GM11168 (cell line): ENCODE measurements around the gene FBXO9.

Experiments
- in situ Hi-C: fragments of 300-500 bp; cut with MboI; formaldehyde crosslinking; loops from one replicate; pipeline ENCODE4 v1.12.0; 2022; ENCODE audit warnings: low sequenced_read_pairs; ENCODE audit not compliant: unreplicated experiment

The FBXO9 gene

DNA sequence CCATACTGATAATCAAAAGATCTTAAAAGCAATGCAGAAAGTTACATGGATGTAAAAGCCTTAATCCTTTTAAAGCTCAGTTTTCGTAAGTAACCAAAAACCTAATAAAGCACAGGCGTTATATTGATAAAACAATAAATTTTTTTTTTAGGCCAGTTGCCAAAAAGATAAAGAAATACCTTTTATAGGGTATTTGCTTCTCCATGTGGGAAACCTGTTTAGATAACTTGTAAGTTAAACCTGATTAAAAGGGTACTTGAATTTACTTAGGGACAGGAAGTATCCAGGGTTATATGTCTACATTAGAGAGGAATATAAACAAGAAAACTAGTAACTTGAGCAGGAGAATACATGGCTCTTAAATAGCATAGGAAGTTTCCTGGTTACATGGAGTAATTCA lies 21.1 kb downstream of the FBXO9 start:
- in situ Hi-C loops, result no loop called here

DNA sequence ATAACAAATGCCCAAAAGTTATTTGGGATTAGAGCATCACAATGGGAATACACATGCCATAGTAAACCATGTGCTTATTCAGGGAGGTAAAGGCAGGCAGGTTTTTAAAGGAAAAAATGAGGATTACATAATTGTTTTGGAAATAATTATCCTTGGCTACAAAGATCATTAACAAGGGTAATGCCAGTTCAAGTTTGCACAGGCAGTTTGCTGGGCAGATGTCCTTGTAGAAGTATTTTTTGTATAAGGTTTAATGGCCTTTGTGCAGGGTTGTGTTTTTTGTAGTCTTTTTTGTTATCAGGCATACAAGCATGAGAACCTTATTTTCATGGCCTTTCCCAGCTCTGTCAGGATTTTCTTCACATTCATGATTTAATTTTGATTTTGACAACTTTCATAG lies 24.7 kb downstream of the FBXO9 start:
- in situ Hi-C loops, result no loop called here

GRCh38 chr6:53090576-53090975 lies 25.4 kb downstream of the FBXO9 start:
- in situ Hi-C loops, result no loop called here

GRCh38 chr6:53095270-53095669 lies 30.1 kb downstream of the FBXO9 start:
- in situ Hi-C loops, result no loop called here

DNA sequence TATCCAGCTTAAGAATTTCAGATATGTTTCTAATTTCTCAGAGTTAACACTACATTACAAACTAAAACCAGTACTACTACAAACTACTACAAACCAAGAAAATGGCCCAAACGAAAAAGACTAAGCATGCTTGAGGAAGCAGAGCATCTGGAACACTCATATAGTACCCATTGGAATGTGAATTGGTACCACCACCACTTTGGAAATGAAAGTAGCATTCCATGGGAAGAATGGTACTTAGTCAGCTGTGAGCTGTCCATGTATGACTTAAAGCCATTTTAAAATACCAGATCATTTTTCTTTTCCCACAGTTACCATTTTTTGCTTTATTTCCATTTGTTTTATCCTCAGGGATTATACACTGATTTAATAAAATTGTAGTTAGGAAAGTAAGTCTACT lies 30.5 kb downstream of the FBXO9 start:
- in situ Hi-C loops, result no loop called here

- in situ Hi-C loops, result no loop called here
These were observed 35.4 kb downstream of the FBXO9 start for GRCh38 chr6:53100561-53100960.

DNA sequence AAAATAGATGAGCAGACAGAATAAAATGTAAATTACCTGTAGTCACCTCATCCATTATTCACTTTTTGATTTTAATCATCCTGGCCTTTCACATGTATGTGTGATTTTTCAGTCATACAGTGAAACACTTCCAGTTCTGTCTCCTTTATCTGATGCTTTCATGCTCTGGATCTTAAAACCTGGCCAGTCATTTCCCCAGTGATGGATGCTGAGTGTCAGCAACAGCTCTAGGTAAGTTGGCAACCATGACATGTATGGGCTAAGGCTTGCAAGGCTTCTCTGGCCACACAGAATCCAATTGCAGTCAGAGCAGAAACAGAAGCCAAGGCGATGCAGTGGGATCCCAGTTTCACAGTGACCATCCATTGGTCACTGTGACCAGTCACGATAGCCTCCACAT lies 35.8 kb downstream of the FBXO9 start:
- in situ Hi-C loops, result no loop called here

DNA sequence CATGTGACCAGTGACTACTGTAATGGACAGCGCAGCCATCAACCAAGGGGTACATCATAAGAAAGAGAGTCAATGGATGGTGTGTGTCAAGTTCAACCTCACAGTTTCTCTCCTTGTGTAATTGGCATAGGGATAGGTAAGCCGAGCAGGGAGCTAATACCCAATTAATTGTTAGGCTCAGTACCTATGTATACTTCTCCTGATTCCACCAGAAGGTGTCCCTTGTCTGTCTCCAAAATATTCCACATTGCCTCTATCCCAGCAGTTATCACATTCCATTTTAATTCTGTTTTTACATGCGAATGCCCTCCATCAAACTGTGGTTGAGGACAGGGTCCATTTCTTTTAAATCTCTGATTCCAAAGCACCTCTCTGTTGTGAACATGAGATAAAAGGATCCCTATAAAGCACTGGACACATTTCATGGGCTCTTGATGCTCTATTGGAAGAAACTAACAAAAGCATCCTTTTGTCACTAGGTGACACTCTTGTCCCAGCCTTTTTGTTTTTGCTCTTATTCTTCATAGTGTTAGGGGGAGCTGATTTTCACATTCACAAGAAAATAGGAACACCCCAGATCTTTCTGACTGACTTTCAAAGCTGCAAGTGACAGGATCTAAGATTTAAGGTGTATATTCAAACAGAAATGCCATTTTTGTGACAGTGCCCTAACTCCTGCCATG lies 38.9 kb downstream of the FBXO9 start:
- in situ Hi-C loops, result no loop called here

DNA sequence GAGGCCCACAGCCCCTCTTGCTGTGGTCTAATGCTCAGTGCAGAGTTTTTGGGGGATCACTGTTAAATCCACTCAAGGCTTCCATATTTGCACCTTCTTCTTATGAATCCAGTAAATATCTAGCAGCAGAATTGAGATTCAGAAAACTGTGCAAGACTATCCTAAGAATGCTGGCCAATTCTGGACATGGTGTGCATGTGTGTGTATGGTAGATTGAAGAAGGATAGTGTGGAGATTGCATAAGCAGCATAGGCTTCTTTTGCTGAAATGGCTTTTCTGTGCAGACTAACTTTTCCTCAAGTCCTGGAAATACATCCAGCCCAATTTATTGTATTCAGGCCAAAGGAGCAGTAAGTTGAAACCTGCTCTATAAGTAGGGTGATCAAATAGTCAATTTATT lies 39.7 kb downstream of the FBXO9 start:
- in situ Hi-C loops, result no loop called here

- in situ Hi-C loops, result no loop called here
These were observed 41.9 kb downstream of the FBXO9 start for GRCh38 chr6:53107091-53107490.

GRCh38 chr6:53109612-53110011 lies 44.4 kb downstream of the FBXO9 start:
- in situ Hi-C loops, result no loop called here

- in situ Hi-C loops, result no loop called here
These were observed 46.7 kb downstream of the FBXO9 start for GRCh38 chr6:53111865-53112264.

DNA sequence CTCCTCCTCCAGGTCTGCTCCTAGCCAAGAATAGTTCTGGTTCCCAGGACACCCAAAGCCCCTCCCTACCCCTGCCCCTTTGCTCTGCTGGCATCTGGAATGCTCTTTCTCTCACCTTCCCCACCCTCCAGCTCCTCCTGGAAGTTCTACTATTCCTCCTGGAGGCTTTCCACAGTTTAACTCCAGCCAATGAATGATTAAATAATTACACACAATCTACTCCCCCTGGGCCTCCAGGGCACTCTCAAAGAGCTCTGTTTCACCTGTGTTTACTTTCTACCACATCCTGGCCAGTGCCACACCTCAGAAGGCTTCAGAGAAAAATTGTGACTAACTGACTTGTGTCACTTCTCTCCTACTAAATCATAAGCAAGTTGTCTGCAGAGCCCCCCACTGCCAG lies 47.2 kb downstream of the FBXO9 start:
- in situ Hi-C loops, result no loop called here

- in situ Hi-C loops, result no loop called here
These were observed 47.7 kb downstream of the FBXO9 start for GRCh38 chr6:53112871-53113270.

DNA sequence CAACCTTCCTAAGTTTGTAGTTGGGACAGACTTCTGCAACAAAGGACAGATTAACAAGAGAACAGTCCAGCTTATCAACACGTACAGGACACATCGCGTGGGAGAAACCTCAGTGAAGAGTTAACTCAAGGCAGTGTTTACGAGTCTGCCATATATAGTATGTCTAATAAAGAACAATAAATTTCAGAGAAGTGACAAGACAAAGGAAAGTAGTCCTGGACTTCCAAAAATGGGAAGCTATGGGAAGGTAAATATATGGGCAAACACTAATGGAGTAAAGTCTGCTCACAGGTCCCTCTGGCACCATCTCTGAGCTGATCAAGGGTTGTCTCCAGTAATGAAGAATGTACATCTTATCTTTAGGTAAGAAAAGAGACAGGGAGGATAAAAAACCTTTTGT lies 48.5 kb downstream of the FBXO9 start:
- in situ Hi-C loops, result no loop called here

DNA sequence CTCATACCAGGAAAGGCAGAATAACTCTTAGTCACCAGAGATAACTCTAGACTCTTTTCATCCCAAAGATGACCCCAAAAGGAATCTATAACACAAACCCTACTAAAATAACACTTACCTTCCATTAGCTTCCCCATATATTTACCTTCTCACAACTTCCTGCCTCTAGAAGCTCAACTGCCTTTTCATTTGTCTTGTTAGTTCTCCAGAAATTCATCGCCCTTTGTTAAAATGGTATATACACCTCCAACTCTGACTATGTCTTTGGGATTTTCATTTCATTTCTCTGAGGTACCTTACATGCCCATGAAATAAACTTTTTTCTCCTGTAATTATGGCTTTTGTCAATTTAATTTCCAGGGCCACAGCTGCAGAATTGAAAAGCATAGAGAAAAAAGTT lies 49.9 kb downstream of the FBXO9 start:
- in situ Hi-C loops, result no loop called here

GRCh38 chr6:53115741-53116140 lies 50.5 kb downstream of the FBXO9 start:
- in situ Hi-C loops, result no loop called here

GRCh38 chr6:53119349-53119748 lies 54.1 kb downstream of the FBXO9 start:
- in situ Hi-C loops, result no loop called here

- in situ Hi-C loops, result no loop called here
These were observed 54.7 kb downstream of the FBXO9 start for GRCh38 chr6:53119772-53120409.

- in situ Hi-C loops, result no loop called here
These were observed 59.1 kb downstream of the FBXO9 start for GRCh38 chr6:53124131-53124800.

DNA sequence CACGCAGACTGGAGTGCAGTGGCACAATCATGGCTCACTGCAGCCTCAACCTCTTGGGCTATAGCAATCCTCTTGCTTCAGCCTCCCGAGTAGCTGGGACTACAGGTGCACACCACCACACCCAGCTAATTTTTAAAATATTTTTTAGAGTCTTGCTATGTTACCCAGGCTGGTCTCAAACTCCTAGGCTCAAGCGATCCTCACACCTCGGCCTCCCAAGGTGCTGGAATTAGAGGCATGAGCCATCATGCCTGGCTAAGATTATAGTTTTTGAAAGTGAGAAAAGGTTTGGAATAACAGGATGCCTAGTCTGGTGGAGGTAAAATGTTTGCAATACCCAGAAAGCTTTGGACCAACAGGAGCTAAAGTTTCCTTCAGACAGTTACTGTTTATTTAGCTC lies 60.1 kb downstream of the FBXO9 start:
- in situ Hi-C loops, result no loop called here

DNA sequence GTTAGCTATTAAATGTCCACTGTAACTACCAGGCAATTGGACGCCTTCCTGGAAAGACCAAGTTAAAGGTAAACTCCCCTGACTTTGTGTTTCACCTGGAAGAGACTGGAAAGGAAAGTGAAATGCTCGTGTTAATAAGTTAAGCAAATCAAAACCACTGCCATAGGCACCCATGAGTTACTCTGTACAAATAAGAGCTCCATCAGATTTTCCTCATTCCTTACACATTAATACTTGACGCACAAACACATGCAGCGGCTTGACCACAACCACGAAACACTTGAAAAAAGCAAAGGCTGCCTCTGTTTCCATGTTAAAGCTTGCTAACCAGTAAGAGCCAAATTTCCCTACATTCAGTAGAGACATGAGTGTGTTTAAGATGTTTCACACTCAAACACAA lies 63.6 kb downstream of the FBXO9 start:
- in situ Hi-C loops, result no loop called here
